T-helper 2 cell treated with Interferon-gamma antibody and Interleukin-4, amounts not matched to agents 5 μg/mL and 100 μg/mL, for 36 hours (primary cell): Measurements from ENCODE around the gene YIPF6.
"Not testable (repeated sequence)": the region's sequence is repeated elsewhere in the genome, so short reads cannot be mapped to it uniquely, and the experiment has no call there.

Experiments
- DNase-seq: peaks from one replicate; pipeline ENCODE4 v3.0.0; 2021; ENCODE audit warnings: low spot score
- H3K27ac Mint-ChIP-seq: one replicate; pipeline ENCODE4 v1.8.0; 2021; ENCODE audit warnings: mild to moderate bottlenecking, mixed read lengths
- H3K27me3 Mint-ChIP-seq: one replicate; pipeline ENCODE4 v1.8.0; 2021; ENCODE audit warnings: low read depth, mixed read lengths
- H3K36me3 Mint-ChIP-seq: one replicate; pipeline ENCODE4 v1.8.0; 2021; ENCODE audit warnings: low read depth, mixed read lengths
- H3K4me1 Mint-ChIP-seq: one replicate; pipeline ENCODE4 v1.8.0; 2021; ENCODE audit warnings: low read depth, mixed read lengths
- H3K4me3 Mint-ChIP-seq: one replicate; pipeline ENCODE4 v1.8.0; 2022; ENCODE audit warnings: mild to moderate bottlenecking, moderate library complexity, mixed read lengths
- H3K9me3 Mint-ChIP-seq: one replicate; pipeline ENCODE4 v1.8.0; 2021; ENCODE audit warnings: mixed read lengths

YIPF6 gene

DNA sequence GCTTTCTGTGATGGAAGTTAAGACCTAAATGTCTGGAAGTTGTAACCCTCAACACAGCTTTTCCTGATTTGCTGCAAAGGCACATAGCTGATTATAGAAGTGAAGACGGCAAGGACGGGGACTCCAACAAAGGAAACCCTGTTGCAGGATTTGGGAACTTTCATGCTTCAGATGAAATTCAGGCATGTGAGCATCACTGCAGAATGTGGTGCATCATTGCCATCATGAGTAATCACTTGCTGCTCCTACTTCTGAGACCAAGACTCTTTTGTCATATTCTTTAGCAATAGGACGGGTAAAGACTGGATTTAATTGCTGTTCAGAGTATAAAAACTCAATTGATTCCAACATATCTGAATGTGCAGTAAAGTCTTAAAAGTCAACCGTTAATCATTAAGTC lies 35.8 kb downstream of the YIPF6 start:
- Mint-ChIP-seq H3K36me3 (peaks cover 9% of the 10 kb centered on the region), H3K27me3 (no peaks in the 10 kb centered on the region), H3K27ac (no peak overlapping the region), H3K4me1 (no peaks in the 10 kb centered on the region), H3K9me3 (no peaks in the 10 kb centered on the region), H3K4me3 (no peak overlapping the region)
- no peak for DNase-seq

DNA sequence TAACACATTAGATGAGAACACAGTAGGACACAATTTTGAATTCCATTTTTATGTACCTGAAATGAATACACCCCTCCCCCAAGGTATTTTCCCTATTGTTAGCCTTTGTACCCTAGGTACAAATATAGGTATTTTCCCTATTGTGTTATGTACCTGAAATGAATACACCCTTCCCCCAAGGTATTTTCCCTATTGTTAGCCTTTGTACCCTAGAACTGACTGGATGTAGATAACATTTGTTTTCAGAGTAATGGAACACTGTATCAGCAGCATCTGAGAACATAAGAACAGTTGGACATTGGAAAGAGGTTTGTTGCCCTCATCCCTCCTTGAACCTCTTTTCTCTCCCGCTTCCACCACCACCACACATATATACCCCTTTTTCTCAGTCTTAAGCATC lies 37.6 kb downstream of the YIPF6 start:
- Mint-ChIP-seq H3K27ac (no peak overlapping the region), H3K27me3 (no peaks in the 10 kb centered on the region), H3K9me3 (no peaks in the 10 kb centered on the region), H3K4me3 (no peak overlapping the region), H3K36me3 (peaks cover 9% of the 10 kb centered on the region), H3K4me1 (no peaks in the 10 kb centered on the region)
- DNase-seq = no peak

DNA sequence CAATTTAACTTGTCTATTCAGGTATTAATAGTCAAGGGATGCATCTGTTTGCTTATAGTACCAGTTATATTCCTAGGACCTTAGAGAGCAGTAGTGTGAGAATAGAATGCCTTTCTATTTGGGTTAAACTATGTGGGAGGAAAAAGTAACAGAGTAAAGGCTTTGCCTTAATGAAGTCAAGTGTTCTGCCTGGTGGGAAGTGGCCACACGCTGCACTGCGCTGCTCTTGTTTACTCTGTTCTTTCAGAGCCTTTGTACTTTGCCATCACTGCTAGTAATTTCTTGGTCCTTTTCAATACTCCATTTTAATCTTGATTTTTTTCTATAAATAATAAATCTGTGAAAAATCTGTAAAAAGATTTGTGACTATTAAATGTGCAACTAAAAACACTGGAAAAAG lies 38.0 kb downstream of the YIPF6 start:
- Mint-ChIP-seq H3K4me3 (no peak overlapping the region), H3K36me3 (peaks cover 9% of the 10 kb centered on the region), H3K27ac (no peak overlapping the region), H3K9me3 (no peaks in the 10 kb centered on the region), H3K4me1 (no peaks in the 10 kb centered on the region), H3K27me3 (no peaks in the 10 kb centered on the region)
- no peak for DNase-seq

DNA sequence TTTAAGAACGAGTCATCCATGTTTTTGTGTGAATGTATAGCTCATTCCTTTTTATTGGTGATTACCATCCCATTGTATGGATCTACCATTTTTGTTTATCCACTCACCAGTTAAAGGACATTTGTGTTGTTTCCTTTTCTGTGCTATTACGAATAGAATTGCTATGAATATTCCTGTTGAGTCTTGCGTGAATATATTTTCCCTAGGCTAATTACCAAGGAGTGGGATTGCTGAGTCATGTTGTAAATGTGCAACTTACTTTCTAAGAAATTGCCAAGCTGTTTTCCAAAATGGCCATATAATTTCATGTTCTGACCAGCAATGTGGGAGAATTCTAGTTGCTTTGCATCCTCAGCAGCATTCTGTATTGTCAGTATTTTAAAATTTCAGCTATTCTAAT lies 51.3 kb downstream of the YIPF6 start:
- Mint-ChIP-seq H3K9me3 (no peaks in the 10 kb centered on the region), H3K36me3 (no peaks in the 10 kb centered on the region), H3K4me3 (no peak overlapping the region), H3K4me1 (no peaks in the 10 kb centered on the region), H3K27me3 (no peaks in the 10 kb centered on the region), H3K27ac (no peak overlapping the region)
- DNase-seq = no peak

DNA sequence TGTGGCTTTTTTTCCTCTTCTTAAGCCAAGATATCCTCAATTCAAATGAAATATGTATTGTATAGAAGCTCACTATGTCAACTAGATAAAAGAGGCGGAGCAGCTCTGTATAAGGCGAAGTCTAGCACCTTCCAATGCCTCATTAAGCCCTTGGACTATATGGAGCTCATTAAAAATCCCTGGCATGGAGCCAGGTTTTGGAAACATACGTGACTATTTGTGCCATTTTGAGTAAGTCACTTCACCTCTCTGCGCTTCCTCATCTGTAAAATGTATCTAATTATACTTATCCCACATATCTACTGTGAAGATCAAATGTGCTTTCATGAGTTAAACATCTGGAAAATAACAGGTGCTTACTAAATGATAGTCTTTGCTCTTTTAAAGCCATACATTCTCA lies 57.2 kb downstream of the YIPF6 start:
- Mint-ChIP-seq H3K4me1 (no peaks in the 10 kb centered on the region), H3K36me3 (no peaks in the 10 kb centered on the region)
- no peak for DNase-seq

DNA sequence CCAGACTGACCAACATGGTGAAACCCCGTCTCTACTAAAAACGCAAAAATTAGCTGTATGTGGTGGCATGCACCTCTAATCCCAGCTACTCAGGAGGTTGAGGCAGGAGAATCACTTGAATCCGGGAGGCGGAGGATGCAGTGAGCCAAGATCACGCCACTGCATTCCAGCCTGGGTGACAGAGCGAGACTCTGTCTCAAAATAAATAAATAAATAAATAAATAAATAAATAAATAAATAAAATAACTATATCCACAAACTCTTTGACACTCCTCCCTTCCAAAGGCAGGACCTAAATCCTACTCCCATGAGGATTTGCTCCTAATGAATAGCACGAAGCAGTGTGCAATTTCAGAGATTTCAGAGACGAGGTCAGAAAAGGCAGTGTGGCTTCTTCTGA lies 58.3 kb downstream of the YIPF6 start:
- H3K27ac Mint-ChIP-seq, H3K4me3 Mint-ChIP-seq, H3K4me1 Mint-ChIP-seq: not testable (repeated sequence)

More for the DNA sequence above, 57.2 kb downstream of the YIPF6 start:
- Mint-ChIP-seq H3K27me3 (no peaks in the 10 kb centered on the region), H3K27ac (no peak overlapping the region), H3K9me3 (no peaks in the 10 kb centered on the region), H3K4me3 (no peak overlapping the region)

DNA sequence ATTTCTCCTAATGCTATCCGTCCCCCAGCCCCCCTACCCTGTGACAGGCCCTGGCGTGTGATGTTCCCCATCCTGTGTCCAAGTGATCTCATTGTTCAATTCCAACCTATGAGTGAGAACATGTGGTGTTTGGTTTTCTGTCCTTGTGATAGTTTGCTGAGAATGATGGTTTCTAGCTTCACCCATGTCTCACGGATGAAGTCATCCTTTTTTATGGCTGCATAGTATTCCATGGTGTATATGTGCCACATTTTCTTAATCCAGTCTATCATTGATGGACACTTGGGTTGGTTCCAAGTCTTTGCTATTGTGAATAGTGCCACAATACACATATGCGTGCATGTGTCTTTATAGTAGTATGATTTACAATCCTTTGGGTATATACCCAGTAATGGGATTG lies 61.1 kb downstream of the YIPF6 start:
- not testable (repeated sequence) for H3K27me3 Mint-ChIP-seq

More for the DNA sequence above, 58.3 kb downstream of the YIPF6 start:
- not testable (repeated sequence) for DNase-seq, H3K36me3 Mint-ChIP-seq, H3K27me3 Mint-ChIP-seq, H3K9me3 Mint-ChIP-seq

DNA sequence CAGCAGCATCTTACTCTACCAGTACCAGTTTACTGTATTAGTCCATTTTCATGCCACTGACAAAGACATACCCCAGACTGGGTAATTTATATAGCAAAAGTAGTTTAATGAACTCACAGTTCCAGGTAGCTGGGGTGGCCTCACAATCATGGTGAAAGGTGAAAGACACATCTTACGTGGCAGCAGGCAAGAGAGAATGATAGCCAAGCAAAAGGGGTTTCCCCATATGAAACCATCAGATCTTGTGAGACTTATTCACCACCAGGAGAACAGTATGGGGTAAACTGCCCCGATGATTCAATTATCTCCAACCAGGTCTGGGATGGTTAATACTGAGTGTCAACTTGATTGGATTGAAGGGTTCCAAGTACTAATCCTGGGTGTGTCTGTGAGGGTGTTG lies 69.3 kb downstream of the YIPF6 start:
- Mint-ChIP-seq H3K4me1 (peaks cover 8% of the 10 kb centered on the region), H3K36me3 (no peaks in the 10 kb centered on the region), H3K27ac (no peak overlapping the region)

More for the DNA sequence above, 61.1 kb downstream of the YIPF6 start:
- not testable (repeated sequence) for H3K27ac Mint-ChIP-seq, H3K36me3 Mint-ChIP-seq, DNase-seq, H3K4me1 Mint-ChIP-seq, H3K9me3 Mint-ChIP-seq, H3K4me3 Mint-ChIP-seq

DNA sequence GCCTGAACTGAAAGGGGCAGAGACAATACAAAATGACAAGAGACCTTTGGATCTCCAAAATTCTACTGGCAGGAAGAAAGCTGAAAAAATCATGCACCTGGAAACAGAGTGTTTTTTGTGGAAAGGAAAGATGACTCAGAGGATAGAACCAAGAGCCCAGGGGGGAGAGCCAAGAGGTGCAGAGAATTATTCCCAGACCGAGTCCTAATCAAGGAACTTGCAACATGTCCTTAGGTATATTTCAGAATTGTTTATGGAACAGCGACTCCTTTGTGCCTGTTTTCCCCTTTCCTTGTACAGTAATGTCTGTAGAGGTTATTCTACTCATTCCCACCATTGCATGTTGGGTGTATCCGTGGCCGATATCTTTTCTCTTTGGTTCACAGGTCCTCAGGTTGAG lies 71.7 kb downstream of the YIPF6 start:
- H3K27me3 Mint-ChIP-seq = no peaks in the 10 kb centered on the region
- H3K4me3 Mint-ChIP-seq = no peak overlapping the region
- H3K4me1 Mint-ChIP-seq = peaks cover 8% of the 10 kb centered on the region
- no peak overlapping the region for H3K27ac Mint-ChIP-seq
- H3K36me3 Mint-ChIP-seq = no peaks in the 10 kb centered on the region
- H3K9me3 Mint-ChIP-seq = peaks cover 5% of the 10 kb centered on the region
- DNase-seq = no peak

More for the DNA sequence above, 69.3 kb downstream of the YIPF6 start:
- peaks cover 5% of the 10 kb centered on the region for H3K9me3 Mint-ChIP-seq
- no peaks in the 10 kb centered on the region for H3K27me3 Mint-ChIP-seq
- peak; percentile 36 for DNase-seq
- H3K4me3 Mint-ChIP-seq = no peak overlapping the region

DNA sequence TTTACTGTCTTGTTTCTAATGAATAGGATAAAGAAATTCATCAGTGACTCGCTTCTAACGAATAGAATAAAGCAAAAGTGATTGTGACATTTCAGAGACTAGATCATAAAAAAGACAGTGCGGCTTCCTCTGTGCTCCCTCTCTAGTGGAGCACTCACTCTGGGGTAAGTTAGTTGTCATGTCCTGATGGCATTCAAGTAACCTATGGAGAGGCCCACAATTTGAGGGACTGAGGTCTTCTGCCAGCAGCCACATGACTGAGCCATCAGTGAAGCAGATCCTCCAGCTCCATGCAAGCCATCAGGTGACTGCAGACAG lies 72.4 kb downstream of the YIPF6 start:
- Mint-ChIP-seq H3K9me3 (peaks cover 5% of the 10 kb centered on the region), H3K4me3 (no peak overlapping the region), H3K27me3 (no peaks in the 10 kb centered on the region), H3K36me3 (no peaks in the 10 kb centered on the region), H3K4me1 (peaks cover 8% of the 10 kb centered on the region), H3K27ac (no peak overlapping the region)
- no peak for DNase-seq

DNA sequence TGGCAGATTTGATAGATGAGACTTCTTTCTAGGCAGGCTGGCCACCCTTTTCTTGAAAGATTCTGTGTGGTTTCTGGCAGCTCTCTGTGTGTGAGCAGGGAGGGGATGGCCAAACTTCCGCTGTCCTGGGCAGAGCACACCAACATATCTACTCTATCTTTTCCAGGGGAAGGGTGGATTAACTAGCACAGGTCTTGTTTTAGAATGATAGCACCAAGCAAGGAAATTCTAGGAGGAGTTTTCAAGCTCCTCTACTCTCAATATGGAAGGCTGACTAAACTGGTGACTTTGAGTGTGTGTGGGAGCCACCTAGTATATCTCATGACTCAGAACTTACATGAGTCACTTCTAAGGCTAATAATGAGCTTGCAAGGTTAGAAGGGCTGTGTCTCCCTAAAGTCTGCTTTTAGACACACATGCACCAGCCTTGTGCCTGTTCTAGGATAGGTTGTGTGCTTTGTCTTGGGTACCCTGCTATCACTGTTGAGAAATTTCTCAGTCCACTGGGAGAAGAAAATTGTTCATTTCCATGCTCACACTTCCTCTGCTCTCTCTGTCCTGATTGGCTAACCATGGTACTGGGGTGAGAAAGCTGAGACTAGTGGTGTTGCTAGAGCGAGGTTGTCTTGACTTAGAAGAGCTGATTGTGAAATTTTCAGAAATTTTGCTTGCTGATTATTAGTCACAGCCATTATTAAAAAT lies 72.9 kb downstream of the YIPF6 start:
- H3K9me3 Mint-ChIP-seq = peaks cover 3% of the 10 kb centered on the region
- H3K27ac Mint-ChIP-seq = no peak overlapping the region
- H3K4me1 Mint-ChIP-seq = peaks cover 8% of the 10 kb centered on the region
- H3K36me3 Mint-ChIP-seq = no peaks in the 10 kb centered on the region
- no peaks in the 10 kb centered on the region for H3K27me3 Mint-ChIP-seq
- DNase-seq = peak; percentile 21
- H3K4me3 Mint-ChIP-seq = no peak overlapping the region

DNA sequence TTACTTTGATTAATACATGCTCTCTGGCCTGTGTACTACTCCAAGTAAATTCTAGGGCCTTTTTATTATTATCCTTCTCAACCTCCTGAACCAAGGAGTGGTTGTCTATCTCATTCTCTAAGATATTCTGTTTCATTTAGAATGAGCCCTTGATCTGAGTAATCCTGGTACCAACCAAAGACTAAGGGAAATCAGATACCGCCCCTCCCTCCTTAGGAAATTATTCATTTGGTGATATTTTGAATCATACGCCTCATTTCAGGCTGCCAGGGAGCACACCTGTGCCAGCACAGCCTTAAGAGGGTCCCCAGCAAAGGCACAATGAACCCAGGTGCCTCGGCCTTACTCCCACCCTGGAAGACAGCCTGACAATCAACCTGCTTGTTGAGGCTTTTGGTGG lies 75.4 kb downstream of the YIPF6 start:
- no peak overlapping the region for H3K4me3 Mint-ChIP-seq
- no peaks in the 10 kb centered on the region for H3K27me3 Mint-ChIP-seq
- DNase-seq = peak; percentile 3
- H3K4me1 Mint-ChIP-seq = peaks cover 4% of the 10 kb centered on the region
- no peaks in the 10 kb centered on the region for H3K36me3 Mint-ChIP-seq
- H3K27ac Mint-ChIP-seq = no peak overlapping the region
- H3K9me3 Mint-ChIP-seq = peaks cover 4% of the 10 kb centered on the region

DNA sequence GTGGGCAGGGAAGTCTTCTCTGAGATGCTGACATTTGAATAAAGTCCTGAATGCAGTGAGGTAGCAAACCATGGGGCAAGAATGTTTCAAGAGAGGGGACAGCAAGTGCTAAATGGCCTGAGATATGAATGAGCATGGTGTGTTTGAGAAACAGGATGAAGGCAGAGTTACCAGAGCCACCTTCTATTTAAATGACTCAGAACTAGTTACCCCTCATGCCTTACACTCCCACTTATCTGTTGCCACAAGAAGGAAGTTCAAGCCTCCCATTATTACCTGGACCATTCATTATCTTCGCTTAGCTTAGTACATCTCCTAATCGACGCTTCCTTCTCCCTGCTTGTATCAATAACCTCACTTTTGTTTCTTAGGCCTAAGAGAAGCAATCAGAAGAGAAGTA lies 81.0 kb downstream of the YIPF6 start:
- Mint-ChIP-seq H3K36me3 (no peaks in the 10 kb centered on the region), H3K27ac (no peak overlapping the region), H3K27me3 (no peaks in the 10 kb centered on the region), H3K4me3 (no peak overlapping the region), H3K4me1 (no peaks in the 10 kb centered on the region), H3K9me3 (peaks cover 4% of the 10 kb centered on the region)
- DNase-seq = no peak

DNA sequence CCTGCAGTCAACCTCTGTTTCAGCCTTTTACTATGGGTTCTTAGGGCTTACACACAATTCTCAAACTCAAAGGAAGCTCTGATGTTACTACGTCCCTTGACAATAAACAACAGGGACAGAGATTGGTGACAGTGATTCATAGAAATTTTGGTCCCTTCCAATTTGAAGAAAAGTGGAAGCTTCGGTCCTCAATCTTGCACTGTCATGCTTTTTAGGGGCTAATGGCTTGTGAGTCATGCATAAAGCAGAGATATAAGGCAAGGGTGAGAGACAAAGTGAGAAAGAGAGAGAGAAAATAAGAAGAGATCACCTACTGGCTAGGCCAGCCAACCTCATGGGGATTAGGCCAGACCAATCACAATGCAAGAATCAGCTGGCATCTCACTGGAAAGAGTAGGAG lies 85.4 kb downstream of the YIPF6 start:
- Mint-ChIP-seq H3K36me3 (no peaks in the 10 kb centered on the region), H3K27me3 (no peaks in the 10 kb centered on the region), H3K4me3 (no peak overlapping the region), H3K4me1 (no peaks in the 10 kb centered on the region), H3K27ac (no peak overlapping the region), H3K9me3 (no peaks in the 10 kb centered on the region)
- no peak for DNase-seq
